SH-SY5Y (cell line): Measurements from ENCODE around the gene ABHD16B.

Experiments
- GATA2 ChIP-seq: IDR thresholded peaks from 2 replicates; pipeline ENCODE4 v1.6.1; 2011; ENCODE audit warnings: mild to moderate bottlenecking, low read depth, low read length
- GATA3 ChIP-seq: IDR thresholded peaks from 2 replicates; pipeline ENCODE4 v1.6.1; 2011; ENCODE audit warnings: low read depth, mild to moderate bottlenecking, low read length, moderate library complexity

DNA sequence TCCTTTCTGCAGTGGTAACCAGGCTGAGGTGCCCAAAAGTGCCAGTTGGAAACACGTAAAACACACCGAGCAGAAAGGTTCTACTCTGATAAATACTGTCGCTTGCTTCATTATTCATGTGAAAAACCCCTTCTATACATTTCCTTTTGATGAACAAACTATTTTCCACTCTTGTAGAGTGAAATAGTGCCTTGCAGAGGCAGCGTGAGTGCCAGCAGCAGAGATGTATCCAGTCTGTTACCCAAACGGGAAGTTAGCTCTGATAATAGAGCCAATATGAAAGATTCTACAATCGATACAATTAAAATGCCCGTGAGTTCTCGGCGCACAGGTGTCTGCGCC is 31.7 kb upstream of the ABHD16B start:
- TF ChIP-seq GATA2 (no peak), GATA3 (no peak)
